Glutamatergic neuron (in vitro differentiated cells): ENCODE results near the gene RAB11B. TPM values are rescaled to one million over a fixed set of nuclear protein-coding genes. Genes with fewer than 3 reads are reported as not detected.
"Not testable (repeated sequence)": the region's sequence is repeated elsewhere in the genome, so short reads cannot be mapped to it uniquely, and the experiment has no call there.

ENCODE experiments used
- DNase-seq: peaks from one replicate; pipeline ENCODE4 v3.0.0; 2022
- H3K27ac Mint-ChIP-seq: one replicate; pipeline ENCODE4 v1.8.0; 2020; ENCODE audit warnings: mild to moderate bottlenecking, mixed read lengths, inconsistent platforms; ENCODE audit not compliant: unreplicated experiment
- H3K27me3 Mint-ChIP-seq: one replicate; pipeline ENCODE4 v1.8.0; 2020; ENCODE audit warnings: mild to moderate bottlenecking, moderate library complexity, mixed read lengths, inconsistent platforms; ENCODE audit not compliant: unreplicated experiment
- H3K36me3 Mint-ChIP-seq: one replicate; pipeline ENCODE4 v1.8.0; 2020; ENCODE audit warnings: mild to moderate bottlenecking, mixed read lengths, inconsistent platforms; ENCODE audit not compliant: unreplicated experiment
- H3K4me1 Mint-ChIP-seq: one replicate; pipeline ENCODE4 v1.8.0; 2020; ENCODE audit warnings: mild to moderate bottlenecking, low read depth, mixed read lengths, inconsistent platforms; ENCODE audit not compliant: unreplicated experiment
- H3K4me3 Mint-ChIP-seq: one replicate; pipeline ENCODE4 v1.8.0; 2020; ENCODE audit warnings: mild to moderate bottlenecking, mixed read lengths, inconsistent platforms; ENCODE audit not compliant: unreplicated experiment
- H3K9me3 Mint-ChIP-seq: one replicate; pipeline ENCODE4 v1.8.0; 2020; ENCODE audit warnings: mild to moderate bottlenecking, moderate library complexity, mixed read lengths, inconsistent platforms; ENCODE audit not compliant: unreplicated experiment
- total RNA-seq: library from RNA; stranded (reverse); fragmentation: NEBNext Ultra II Directional; extraction: Animal tissue kit (Norgen Biotek cat#: 25700); gene quantifications from one replicate; pipeline ENCODE4 v1.2.1, GENCODE V29; 2021; ENCODE audit not compliant: unreplicated experiment
- TF ChIP-seq, protein P1 (sequence below): fragments of 200-600 bp; sonication (generic); IDR thresholded peaks from one replicate; pipeline ENCODE4 v1.5.0; 2021; ENCODE audit not compliant: partially characterized antibody, unreplicated experiment

Gene RAB11B
- total RNA-seq, 1 donor from 2014 or later = 137 TPM

GRCh38 chr19:8421484-8422461 lies 31.6 kb downstream of the RAB11B start:
- Mint-ChIP-seq H3K4me1 (no peaks in the 10 kb centered on the region), H3K36me3 (no peaks in the 10 kb centered on the region), H3K4me3 (no peak overlapping the region), H3K27me3 (peaks cover 6% of the 10 kb centered on the region), H3K27ac (no peak overlapping the region), H3K9me3 (peaks cover 1% of the 10 kb centered on the region)
- DNase-seq = no peak
- TF ChIP-seq, protein P1, sequence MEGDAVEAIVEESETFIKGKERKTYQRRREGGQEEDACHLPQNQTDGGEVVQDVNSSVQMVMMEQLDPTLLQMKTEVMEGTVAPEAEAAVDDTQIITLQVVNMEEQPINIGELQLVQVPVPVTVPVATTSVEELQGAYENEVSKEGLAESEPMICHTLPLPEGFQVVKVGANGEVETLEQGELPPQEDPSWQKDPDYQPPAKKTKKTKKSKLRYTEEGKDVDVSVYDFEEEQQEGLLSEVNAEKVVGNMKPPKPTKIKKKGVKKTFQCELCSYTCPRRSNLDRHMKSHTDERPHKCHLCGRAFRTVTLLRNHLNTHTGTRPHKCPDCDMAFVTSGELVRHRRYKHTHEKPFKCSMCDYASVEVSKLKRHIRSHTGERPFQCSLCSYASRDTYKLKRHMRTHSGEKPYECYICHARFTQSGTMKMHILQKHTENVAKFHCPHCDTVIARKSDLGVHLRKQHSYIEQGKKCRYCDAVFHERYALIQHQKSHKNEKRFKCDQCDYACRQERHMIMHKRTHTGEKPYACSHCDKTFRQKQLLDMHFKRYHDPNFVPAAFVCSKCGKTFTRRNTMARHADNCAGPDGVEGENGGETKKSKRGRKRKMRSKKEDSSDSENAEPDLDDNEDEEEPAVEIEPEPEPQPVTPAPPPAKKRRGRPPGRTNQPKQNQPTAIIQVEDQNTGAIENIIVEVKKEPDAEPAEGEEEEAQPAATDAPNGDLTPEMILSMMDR = no peak

GRCh38 chr19:8423817-8424223 lies 33.7 kb downstream of the RAB11B start:
- Mint-ChIP-seq H3K36me3 (no peaks in the 10 kb centered on the region), H3K9me3 (no peaks in the 10 kb centered on the region), H3K27ac (peak overlapping the region; percentile 28), H3K4me1 (no peaks in the 10 kb centered on the region), H3K27me3 (peaks cover 6% of the 10 kb centered on the region), H3K4me3 (no peak overlapping the region)
- TF ChIP-seq, protein P1 = no peak
- DNase-seq = peak; percentile 81

DNA sequence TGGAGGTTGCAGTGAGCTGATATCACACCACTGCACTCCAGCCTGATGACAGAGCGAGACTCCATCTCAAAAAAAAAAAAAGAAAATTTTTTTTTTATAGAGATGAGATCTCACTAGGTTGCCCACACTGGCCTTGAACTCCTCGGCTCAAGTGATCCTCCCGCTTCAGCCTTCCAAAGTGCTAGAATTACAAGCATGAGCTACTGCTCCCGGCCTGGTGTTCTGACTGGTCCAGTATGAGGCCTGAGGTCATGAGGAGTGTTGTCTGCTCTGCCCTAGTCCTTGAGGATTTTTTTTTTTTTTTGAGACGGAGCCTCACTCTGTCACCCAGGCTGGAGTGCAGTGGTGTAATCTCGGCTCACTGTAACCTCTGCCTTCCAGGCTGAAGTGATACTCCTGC lies 35.2 kb downstream of the RAB11B start:
- H3K36me3 Mint-ChIP-seq, H3K27me3 Mint-ChIP-seq, H3K4me3 Mint-ChIP-seq, H3K27ac Mint-ChIP-seq, H3K9me3 Mint-ChIP-seq, DNase-seq, H3K4me1 Mint-ChIP-seq: not testable (repeated sequence)

DNA sequence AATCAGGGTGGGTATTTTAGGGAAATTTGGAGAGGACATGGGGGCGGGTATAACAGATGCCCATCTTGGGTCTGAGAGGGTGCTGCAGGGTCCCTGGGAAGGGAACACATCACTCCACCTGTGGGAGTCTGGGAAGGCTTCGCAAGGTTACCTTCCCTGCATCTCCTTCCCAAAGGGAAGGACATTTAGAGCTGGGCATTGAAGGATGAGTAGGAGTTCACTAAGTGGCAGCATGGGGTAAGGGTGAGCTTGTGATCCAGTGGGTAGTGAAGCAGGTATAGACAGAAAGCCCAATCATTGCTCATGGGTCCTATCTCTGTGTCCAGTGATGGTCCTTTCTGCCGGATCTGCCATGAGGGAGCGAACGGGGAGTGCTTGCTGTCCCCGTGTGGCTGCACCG lies 36.1 kb downstream of the RAB11B start:
- peaks cover 6% of the 10 kb centered on the region for H3K27me3 Mint-ChIP-seq
- no peak overlapping the region for H3K4me3 Mint-ChIP-seq
- no peak for DNase-seq
- no peaks in the 10 kb centered on the region for H3K9me3 Mint-ChIP-seq
- TF ChIP-seq, protein P1 = no peak
- H3K36me3 Mint-ChIP-seq = no peaks in the 10 kb centered on the region
- no peaks in the 10 kb centered on the region for H3K4me1 Mint-ChIP-seq
- no peak overlapping the region for H3K27ac Mint-ChIP-seq

- Mint-ChIP-seq H3K4me1 (no peaks in the 10 kb centered on the region), H3K36me3 (no peaks in the 10 kb centered on the region), H3K27me3 (peaks cover 2% of the 10 kb centered on the region), H3K9me3 (no peaks in the 10 kb centered on the region), H3K27ac (no peak overlapping the region), H3K4me3 (no peak overlapping the region)
- no peak for DNase-seq
- TF ChIP-seq, protein P1 = no peak
Measured at GRCh38 chr19:8429044-8429443, 38.9 kb downstream of the RAB11B start.
